DOHH2 (cell line): ENCODE data around the gene CYP27B1.

Experiments used
- H3F3A ChIP-seq: fragments of 200-600 bp; sonication (generic), shearing (Covaris generic); 2 replicates; pipeline ENCODE4 v1.6.0; 2016; ENCODE audit warnings: antibody characterized with exemption, mild to moderate bottlenecking; ENCODE audit not compliant: control insufficient read depth, insufficient read depth
- H3K27ac ChIP-seq: fragments of 200-600 bp; sonication (generic); 2 replicates; pipeline ENCODE4 v1.5.1; 2014; ENCODE audit warnings: low read depth, mild to moderate bottlenecking, low read length, moderate library complexity
- H3K27me3 ChIP-seq: fragments of 200-600 bp; sonication (generic); 2 replicates; pipeline ENCODE4 v1.6.1; 2014; ENCODE audit warnings: mild to moderate bottlenecking, low read length, mixed read lengths; ENCODE audit not compliant: control insufficient read depth
- H3K36me3 ChIP-seq: fragments of 200-600 bp; sonication (generic); 2 replicates; pipeline ENCODE4 v1.6.1; 2014; ENCODE audit warnings: mild to moderate bottlenecking, low read length, moderate library complexity, mixed read lengths; ENCODE audit not compliant: control insufficient read depth
- H3K4me1 ChIP-seq: fragments of 200-600 bp; sonication (generic); 2 replicates; pipeline ENCODE4 v1.6.1; 2014; ENCODE audit warnings: mild to moderate bottlenecking, low read length, mixed read lengths; ENCODE audit not compliant: control insufficient read depth
- H3K4me2 ChIP-seq: fragments of 200-600 bp; sonication (generic); 2 replicates; pipeline ENCODE4 v1.6.0; 2014; ENCODE audit warnings: mild to moderate bottlenecking, low read length, moderate library complexity
- H3K4me3 ChIP-seq: fragments of 200-600 bp; sonication (generic); 2 replicates; pipeline ENCODE4 v1.5.1; 2014; ENCODE audit warnings: mild to moderate bottlenecking, low read length, mixed read lengths
- H3K79me2 ChIP-seq: fragments of 200-600 bp; sonication (generic); 2 replicates; pipeline ENCODE4 v1.6.1; 2014; ENCODE audit warnings: mild to moderate bottlenecking, low read length, mixed read lengths; ENCODE audit not compliant: control insufficient read depth
- H3K9me2 ChIP-seq: fragments of 200-600 bp; sonication (generic); replicated peaks from 2 replicates; pipeline ENCODE4 v1.6.1; 2014; ENCODE audit warnings: mild to moderate bottlenecking, low read length, mixed read lengths; ENCODE audit not compliant: control insufficient read depth
- H3K9me3 ChIP-seq: fragments of 200-600 bp; sonication (generic); 2 replicates; pipeline ENCODE4 v1.6.1; 2014; ENCODE audit warnings: antibody characterized with exemption, low read length, mixed read lengths; ENCODE audit not compliant: control insufficient read depth, insufficient read depth
- H4K20me1 ChIP-seq: fragments of 200-600 bp; sonication (generic); 2 replicates; pipeline ENCODE4 v1.6.0; 2014; ENCODE audit warnings: low read depth, mild to moderate bottlenecking, antibody characterized with exemption, low read length, moderate library complexity; ENCODE audit not compliant: control insufficient read depth, insufficient read depth
- EZH2phosphoT487 ChIP-seq: fragments of 200-600 bp; sonication (generic); IDR thresholded peaks from 2 replicates; pipeline ENCODE4 v1.6.1; 2017; ENCODE audit warnings: borderline replicate concordance, mild to moderate bottlenecking, antibody characterized with exemption, low read length, moderate library complexity, mixed read lengths
- TF ChIP-seq, protein P1 (sequence below): fragments of 200-600 bp; sonication (generic); IDR thresholded peaks from one replicate; pipeline ENCODE4 v1.5.1; 2014; ENCODE audit warnings: antibody characterized with exemption, mild to moderate bottlenecking, low read depth, low read length; ENCODE audit not compliant: poor library complexity, severe bottlenecking

Gene CYP27B1

DNA sequence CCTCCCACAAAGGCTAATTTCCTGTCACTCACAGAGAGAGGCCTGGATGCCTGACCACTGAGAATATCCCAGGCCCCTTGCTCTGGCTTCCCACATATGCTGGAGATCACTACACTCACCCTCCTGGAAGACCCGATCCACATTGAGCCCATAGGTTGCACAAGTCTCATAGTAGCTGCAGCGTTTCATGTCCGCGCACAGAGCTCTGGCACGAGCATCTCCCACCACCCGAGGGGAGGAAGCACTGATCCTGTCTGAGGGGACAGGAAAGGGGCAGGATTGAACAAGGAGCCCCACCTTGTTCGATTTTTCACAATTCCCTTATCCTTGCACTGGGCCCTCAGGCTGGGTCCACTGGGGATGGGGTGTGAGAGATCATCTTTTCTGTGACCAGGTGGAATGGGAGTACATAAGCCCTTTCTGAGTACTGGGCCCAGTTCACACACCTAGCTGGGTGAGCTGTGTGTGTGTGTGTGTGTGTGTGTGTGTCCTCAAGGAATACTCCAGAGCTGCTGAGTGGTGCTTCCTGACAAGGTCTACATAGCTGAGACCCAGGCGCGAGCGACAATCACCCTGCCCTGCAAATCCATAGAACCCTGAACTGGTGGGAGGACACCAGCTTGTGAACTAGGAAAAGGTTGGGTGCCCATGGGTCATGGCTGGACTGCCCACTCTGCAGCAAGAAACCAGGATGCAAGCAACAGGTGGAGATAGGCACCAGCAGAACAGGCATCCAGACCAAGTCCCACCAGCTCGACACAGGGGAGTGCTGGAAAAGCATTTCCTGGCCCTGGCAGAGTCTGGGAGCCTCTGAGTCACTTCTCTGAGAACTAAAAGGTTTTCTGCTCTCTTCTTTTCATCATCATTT lies 33.9 kb downstream of the CYP27B1 start:
- Histone ChIP-seq H3K27me3 (no peaks in the 10 kb centered on the region), H3K4me2 (no peak overlapping the region), H3K36me3 (peaks cover 40% of the 10 kb centered on the region), H3K4me1 (no peaks in the 10 kb centered on the region), H3K9me2 (no peaks in the 10 kb centered on the region), H3K79me2 (no peaks in the 10 kb centered on the region), H4K20me1 (no peaks in the 10 kb centered on the region), H3F3A (no peaks in the 10 kb centered on the region), H3K4me3 (no peak overlapping the region), H3K9me3 (no peaks in the 10 kb centered on the region), H3K27ac (no peak overlapping the region)
- TF ChIP-seq EZH2phosphoT487, result no peak
- TF ChIP-seq, protein P1, sequence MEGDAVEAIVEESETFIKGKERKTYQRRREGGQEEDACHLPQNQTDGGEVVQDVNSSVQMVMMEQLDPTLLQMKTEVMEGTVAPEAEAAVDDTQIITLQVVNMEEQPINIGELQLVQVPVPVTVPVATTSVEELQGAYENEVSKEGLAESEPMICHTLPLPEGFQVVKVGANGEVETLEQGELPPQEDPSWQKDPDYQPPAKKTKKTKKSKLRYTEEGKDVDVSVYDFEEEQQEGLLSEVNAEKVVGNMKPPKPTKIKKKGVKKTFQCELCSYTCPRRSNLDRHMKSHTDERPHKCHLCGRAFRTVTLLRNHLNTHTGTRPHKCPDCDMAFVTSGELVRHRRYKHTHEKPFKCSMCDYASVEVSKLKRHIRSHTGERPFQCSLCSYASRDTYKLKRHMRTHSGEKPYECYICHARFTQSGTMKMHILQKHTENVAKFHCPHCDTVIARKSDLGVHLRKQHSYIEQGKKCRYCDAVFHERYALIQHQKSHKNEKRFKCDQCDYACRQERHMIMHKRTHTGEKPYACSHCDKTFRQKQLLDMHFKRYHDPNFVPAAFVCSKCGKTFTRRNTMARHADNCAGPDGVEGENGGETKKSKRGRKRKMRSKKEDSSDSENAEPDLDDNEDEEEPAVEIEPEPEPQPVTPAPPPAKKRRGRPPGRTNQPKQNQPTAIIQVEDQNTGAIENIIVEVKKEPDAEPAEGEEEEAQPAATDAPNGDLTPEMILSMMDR, result no peak

DNA sequence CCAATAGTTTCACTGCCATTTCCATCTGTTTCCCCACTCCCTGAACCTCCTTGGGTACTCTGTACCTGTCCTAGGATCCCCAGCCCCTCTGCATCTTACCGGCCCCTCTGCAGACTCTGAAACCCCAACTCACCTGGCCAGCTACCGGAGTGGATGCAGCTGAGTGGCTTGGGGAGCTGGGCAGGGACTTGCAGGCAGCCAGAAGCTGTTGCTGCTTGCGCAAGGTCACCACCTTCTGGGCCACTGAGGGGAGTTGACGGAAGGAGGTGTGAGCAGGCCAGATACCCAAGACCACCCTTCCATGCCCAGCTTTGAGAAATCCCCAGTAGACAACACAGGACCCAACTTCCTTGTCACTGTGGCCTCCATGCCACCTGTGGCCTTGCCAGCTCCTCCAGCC lies 34.6 kb downstream of the CYP27B1 start:
- H3K9me2 ChIP-seq, result no peaks in the 10 kb centered on the region

DNA sequence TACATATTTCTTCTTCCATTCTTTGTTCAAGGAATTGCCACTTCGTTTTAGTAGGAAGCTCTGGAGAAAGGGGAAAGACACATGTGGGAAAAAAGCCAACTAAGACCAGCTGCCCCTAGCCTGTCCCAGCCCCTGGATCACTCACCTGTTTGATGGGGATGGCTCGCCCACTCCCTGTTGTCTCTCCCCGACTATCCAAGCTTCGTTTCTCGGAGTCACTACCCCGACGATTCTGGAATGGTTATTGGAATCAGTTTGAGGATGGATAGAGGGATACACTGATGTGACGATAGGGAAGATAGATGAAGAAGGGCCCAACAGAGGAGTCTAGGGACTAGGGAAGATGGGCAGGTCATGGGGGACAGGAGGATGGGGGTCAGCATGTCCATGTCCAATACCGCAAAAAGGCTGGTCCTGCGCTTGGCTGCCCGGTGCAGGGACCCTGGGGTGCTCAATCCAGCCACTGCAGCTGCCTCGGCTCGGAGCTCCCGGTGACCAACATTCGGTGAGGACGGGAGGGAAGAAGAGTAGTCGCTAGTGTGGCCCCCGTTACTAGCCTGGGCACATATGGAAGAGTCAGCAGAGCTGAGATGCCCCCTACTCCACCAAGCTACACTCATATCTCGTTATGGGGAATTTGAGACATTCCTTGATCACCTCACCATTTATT lies 35.3 kb downstream of the CYP27B1 start:
- no peaks in the 10 kb centered on the region for H3K27me3 ChIP-seq
- H3K4me1 ChIP-seq, result no peaks in the 10 kb centered on the region

More for the DNA sequence above, 34.6 kb downstream of the CYP27B1 start:
- no peaks in the 10 kb centered on the region for H4K20me1 ChIP-seq
- H3K4me2 ChIP-seq, result no peak overlapping the region
- H3F3A ChIP-seq, result no peaks in the 10 kb centered on the region
- no peaks in the 10 kb centered on the region for H3K4me1 ChIP-seq
- H3K36me3 ChIP-seq, result peaks cover 46% of the 10 kb centered on the region
- H3K79me2 ChIP-seq, result no peaks in the 10 kb centered on the region
- TF ChIP-seq, protein P1, result no peak
- TF ChIP-seq EZH2phosphoT487, result no peak
- no peaks in the 10 kb centered on the region for H3K9me3 ChIP-seq
- no peaks in the 10 kb centered on the region for H3K27me3 ChIP-seq
- no peak overlapping the region for H3K27ac ChIP-seq
- no peak overlapping the region for H3K4me3 ChIP-seq

More for the DNA sequence above, 35.3 kb downstream of the CYP27B1 start:
- no peaks in the 10 kb centered on the region for H3K79me2 ChIP-seq
- H3K9me3 ChIP-seq, result no peaks in the 10 kb centered on the region
- H4K20me1 ChIP-seq, result no peaks in the 10 kb centered on the region
- H3K9me2 ChIP-seq, result no peaks in the 10 kb centered on the region
- H3K4me2 ChIP-seq, result no peak overlapping the region
- TF ChIP-seq EZH2phosphoT487, result no peak
- TF ChIP-seq, protein P1, result no peak
- no peak overlapping the region for H3K27ac ChIP-seq
- H3K36me3 ChIP-seq, result peaks cover 52% of the 10 kb centered on the region
- H3F3A ChIP-seq, result no peaks in the 10 kb centered on the region
- no peak overlapping the region for H3K4me3 ChIP-seq
